HCEC 1CT (cell line): ENCODE results near the gene TBC1D22B.
"Not testable (repeated sequence)": the region's sequence is repeated elsewhere in the genome, so short reads cannot be mapped to it uniquely, and the experiment has no call there.

Experiments
- DNase-seq: peaks from one replicate; pipeline ENCODE4 v3.0.0-alpha.2; 2017

The TBC1D22B gene

DNA sequence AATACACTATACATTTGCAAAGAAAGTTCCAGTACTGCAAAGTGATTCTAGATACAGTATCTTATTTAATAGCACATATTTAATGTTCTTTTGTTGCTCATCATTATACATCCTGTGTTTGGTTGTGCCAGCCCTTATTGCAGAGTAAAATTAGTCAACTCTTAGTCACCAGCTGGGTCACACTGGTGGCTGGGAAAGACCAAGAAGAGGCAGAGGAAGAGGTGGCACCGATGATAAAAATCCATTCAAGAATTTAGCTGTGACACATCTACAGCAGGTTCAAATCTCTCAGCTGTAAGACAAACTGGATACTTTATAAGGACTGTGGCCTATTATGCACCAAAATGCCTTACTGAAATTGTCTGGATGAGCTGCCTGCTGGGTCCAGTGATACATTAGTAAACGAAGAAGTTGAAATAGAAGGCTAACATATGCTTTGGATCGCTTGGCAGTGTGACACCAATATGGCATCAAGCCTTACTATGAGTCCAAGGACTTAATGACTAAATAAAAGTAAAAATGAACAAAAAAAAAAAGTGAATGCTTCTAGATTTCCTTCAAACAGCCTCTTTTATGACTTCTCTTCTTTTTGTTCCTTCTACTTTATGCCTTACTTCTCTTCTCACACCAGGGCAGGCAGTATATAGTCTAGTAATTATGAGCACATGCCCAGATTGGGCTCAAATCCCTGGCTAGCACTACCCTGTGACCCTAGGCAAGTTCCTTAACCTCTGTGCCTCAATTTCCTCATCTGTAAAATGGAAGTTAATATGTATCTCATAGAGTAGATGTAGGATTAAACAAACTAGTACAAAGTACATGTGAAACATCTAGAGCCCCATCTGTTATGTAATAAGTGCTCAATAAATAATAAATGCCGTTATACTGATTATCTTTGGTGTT, 66.8 kb downstream of the TBC1D22B start:
- DNase-seq: peak; percentile 78

DNA sequence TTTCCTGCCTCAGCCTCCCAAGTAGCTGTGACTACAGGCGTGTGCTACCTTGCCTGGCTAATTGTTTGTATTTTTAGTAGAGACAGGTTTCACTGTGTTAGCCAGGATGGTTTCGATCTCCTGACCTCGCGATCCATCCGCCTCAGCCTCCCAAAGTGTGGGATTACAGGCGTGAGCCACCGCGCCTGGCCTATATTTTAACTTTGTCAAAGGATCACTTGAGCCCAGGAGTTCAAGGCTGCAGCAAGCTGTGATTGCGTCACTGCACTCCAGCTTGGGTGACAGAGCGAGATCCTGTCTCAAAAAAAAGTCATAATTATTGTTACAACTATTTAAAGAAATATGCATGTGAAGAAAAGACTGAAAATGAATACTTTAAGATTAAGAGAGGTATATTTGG, 72.8 kb downstream of the TBC1D22B start:
- not testable (repeated sequence) for DNase-seq

DNA sequence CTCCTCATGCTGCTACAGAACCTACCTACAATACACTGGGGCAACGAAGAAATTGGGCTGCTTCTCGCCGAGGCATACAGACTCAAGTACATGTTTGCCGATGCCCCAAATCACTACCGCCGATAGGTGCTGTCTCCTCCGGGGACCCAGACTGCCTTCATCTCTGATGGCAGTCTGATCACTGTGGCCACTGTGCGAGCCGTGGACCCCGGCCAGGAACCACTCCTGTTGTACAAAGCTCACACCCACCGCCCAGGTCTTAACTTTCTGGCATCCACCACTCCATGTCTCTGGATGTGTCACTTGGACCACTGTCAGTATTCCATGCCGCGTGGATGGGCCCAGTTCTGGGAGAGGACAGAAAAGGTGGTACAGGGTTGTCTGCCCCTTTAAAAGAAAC, 73.5 kb downstream of the TBC1D22B start:
- DNase-seq: no peak

DNA sequence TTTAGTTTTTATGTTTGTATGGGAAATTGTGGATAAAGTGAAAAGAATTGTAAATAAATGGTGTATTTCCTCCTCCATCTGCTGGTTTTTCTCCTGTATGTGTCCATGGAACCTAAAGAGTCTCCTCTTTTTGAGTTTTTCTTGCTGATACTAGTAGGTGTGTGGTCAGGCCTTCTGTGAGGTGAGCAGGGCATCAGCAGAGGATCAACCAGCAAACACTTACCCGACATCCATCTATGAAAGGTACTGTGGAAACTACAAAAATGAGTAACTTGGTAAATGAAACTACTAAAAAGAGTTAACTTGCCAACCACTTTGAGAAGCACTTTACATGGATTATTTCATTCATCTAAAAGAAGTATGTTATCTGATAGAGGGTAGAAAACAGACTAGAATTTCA, 75.3 kb downstream of the TBC1D22B start:
- no peak for DNase-seq

DNA sequence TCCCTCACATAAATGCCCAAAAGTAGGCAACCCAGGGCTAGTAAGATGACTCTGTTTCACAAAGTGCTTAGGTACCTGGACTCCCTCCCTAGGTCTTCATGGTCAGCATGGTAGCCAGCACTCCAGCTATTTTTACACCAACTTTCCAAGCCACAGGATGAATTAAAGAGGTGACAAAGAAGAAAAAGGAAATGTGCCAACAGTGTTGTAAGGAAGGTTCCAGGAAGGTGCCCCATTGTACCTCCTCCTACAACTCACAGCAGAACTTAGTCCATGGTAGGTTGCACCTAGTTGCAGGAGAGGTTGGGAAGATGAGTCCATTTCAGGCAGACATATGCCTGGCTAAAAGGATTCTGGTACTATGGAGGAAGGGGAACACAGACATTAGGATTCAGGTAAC, 76.5 kb downstream of the TBC1D22B start:
- no peak for DNase-seq

DNA sequence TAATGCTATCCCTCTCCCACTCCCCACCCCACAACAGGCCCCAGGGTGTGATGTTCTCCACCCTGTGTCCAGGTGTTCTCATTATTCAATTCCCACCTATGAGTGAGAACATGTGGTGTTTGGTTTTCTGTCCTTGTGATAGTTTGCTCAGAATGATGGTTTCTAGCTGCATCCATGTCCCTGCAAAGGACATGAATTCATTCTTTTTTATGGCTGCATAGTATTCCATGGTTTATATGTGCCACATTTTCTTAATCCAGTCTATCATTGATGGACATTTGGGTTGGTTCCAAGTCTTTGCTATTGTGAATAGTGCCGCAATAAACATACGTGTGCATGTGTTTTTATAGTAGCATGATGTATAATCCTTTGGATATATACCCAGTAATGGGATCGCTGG, 80.7 kb downstream of the TBC1D22B start:
- not testable (repeated sequence) for DNase-seq

DNA sequence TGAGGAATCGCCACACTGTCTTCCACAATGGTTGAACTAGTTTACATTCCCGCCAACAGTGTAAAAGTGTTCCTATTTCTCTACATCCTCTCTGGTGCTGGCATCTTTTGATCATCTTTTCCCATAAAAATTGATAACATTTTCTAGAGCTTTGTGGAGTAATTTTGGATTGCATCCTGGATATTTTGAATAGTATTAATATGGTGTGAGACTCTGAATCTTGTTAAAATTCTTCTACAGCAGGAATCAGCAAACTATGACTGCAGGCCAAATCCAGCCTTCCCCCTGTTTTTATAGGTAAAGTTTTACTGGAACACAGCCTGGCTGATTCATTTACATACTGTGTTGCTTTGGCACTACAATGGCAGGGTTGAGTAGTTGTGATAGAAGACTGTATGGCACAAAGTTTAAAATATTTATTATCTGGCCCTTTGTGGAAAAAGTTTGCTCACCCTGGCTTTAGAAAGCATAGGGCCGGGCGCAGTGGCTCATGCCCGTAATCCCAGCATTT, 81.2 kb downstream of the TBC1D22B start:
- no peak for DNase-seq

DNA sequence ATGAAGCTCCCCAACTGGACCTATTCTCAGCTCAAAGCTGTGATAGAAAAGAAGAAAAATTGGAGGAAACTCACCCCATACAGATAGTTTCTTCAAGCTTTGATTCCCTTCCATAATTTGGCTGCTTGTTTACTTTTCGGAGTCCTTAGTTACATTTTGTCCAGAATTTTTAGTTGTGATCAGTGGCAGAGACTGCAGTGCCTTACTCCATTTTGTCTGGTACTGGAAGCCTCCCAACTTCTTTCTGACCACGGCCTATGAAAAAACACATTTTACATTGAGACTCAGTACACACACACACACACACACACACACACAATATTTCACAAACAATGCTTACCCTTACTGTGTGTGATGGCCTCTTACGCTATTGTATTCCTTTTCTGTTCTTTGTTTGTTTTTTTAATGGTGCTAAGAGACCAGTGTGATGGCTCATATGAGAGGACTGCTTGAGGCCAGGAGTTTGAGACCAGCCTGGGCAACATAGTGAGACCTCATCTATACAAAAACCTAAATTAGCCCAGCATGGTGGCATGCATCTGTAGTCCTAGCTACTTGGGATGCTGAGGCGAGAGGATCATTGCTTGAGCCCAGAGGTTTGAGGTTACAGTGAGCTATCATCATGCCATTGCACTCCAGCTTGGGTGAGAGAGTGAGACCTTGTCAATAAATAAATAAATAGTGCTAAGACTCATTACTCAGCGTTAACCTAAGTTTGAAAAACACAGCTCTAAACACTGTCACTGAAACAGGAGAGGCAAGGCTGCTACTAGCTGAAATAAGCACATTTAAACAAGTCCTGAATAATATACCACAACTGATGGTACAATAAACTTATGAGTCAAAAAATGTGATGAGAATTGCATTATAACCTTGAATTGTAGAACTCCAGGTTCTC, 82.4 kb downstream of the TBC1D22B start:
- peak; percentile 26 for DNase-seq

DNA sequence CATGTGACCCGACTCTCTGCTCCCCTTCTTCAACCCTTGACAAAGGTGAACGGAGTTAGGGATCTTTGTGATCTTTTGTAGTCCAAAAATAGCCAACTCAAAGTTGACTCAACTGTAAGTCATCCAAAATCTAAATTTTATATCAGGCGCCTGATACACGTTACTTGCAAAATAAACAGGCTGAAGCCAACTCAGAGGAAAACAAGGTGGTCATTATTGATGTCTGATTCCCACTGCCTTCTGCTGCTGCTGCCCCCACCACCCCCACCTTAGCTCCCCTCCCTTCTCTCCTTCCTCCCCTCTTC, 83.0 kb downstream of the TBC1D22B start:
- DNase-seq: peak; percentile 73

DNA sequence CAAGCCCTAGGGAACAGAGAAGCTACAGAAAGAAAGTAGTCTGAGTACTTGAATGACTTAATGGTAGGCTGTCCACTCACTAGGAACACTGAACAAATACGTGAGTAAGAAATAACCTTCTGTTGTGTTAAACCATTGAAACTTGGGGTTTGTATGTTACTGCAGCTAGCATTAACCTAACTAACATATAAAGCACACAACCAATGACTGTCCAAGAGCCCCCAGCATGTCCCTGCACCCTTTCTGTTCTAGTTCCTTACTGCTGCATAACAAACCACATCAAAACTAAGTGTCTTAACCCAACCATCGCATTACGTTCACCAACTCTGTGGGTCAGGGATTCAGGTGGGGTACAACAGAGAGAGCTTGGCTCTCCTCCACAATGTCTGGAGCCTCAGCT, 85.7 kb downstream of the TBC1D22B start:
- DNase-seq: no peak

DNA sequence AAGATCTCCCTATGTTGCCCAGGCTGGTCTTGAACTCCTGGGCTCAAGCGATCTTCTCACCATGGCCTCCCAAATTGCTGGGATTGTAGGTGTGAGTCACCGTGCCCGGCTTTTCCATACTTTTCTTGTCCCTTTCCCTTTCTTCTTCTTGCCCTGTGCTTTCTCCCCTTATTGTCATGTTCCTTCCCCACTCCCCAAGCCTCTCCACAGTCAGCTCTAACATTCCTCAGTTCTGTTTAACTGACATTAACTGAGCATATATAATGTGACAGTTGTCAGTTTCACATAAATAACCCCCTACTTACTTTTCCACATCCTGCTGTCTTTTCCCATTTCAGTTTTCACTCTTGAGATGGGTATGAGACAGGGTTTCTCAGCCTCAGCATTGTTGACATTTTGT, 86.7 kb downstream of the TBC1D22B start:
- no peak for DNase-seq

DNA sequence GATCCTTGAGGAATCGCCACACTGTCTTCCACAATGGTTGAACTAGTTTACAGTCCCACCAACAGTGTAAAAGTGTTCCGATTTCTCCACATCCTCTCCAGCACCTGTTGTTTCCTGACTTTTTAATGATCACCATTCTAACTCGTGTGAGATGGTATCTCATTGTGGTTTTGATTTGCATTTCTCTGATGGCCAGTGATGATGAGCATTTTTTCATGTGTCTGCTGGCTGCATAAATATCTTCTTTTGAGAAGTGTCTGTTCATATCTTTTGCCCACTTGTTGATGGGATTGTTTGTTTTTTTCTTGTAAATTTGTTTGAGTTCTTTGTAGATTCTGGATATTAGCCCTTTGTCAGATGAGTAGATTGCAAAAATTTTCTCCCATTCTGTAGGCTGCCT, 88.2 kb downstream of the TBC1D22B start:
- not testable (repeated sequence) for DNase-seq

DNA sequence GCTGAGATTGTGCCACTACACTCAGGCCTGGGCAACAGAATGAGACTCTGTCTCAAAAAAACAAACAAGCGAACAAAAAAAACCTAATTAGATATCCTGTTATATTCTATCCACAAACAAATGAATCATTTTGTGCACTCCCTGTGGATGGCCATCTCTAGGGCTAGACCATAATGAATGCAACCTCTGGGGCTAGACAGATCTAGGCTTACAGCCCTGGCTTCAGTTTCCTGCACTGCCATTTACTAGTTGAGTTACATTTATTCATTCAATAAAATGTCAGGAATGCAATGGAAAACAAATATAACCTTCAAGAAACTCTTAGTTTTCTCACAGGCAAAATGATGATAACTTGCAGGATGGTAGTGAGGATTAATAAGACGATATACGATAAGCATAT, 89.6 kb downstream of the TBC1D22B start:
- DNase-seq: no peak

DNA sequence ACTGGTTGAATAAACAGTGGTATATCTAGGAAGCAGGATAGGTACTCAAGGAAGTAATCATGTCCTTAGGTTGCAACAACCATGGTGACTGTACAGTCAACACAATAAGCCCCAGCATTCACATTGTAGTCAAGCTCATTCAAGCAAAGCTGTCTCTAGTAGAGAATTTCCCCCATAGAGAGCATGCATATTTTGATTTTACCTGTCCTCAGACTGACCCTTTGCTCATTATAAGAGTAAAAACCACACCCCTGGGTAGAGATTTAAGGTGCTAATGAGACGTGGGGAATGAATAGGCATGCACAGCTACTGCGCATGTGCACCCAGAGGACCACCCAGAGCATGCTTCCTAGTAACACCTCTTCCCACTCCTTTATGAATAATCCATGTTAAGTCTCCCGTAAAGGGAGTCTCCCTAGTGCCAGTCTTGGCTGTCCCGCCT, 90.1 kb downstream of the TBC1D22B start:
- DNase-seq: no peak

DNA sequence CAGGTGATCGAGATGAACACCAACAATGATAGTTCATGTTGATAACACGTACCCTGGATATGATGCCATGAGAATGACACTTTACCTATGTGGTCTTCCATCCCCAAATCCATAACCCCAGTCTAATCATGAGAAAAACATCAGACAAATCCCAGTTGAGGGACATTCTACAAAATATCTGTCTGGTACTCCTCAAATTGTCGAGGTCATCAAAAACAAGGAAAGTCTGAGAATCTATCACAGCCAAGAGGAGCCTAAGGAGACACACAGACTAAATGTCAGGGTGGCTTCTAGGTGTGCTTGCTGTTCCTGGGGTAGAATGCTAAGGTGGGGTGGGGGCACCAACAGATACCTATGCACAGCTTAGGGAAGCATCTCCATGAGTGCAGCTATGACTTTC, 93.5 kb downstream of the TBC1D22B start:
- no peak for DNase-seq

DNA sequence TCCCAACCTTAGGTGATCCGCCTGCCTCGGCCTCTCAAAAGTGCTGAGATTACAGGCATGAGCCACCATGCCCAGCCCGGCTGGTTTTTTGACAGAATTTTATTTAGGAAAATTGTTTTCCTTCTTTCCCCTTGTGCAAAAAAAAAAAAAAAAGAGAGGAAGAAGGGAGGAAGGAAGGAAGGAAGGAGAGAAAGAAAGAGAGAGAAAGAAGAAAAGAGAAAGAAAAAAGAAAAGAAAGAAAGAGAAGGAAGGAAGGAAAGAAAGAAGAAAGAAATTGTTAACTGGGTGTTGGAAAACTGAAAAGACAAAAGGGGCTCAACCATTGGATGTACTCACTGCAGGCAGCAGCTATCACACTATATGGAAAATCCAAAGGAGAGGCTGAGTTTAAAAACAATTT, 94.8 kb downstream of the TBC1D22B start:
- DNase-seq: no peak

DNA sequence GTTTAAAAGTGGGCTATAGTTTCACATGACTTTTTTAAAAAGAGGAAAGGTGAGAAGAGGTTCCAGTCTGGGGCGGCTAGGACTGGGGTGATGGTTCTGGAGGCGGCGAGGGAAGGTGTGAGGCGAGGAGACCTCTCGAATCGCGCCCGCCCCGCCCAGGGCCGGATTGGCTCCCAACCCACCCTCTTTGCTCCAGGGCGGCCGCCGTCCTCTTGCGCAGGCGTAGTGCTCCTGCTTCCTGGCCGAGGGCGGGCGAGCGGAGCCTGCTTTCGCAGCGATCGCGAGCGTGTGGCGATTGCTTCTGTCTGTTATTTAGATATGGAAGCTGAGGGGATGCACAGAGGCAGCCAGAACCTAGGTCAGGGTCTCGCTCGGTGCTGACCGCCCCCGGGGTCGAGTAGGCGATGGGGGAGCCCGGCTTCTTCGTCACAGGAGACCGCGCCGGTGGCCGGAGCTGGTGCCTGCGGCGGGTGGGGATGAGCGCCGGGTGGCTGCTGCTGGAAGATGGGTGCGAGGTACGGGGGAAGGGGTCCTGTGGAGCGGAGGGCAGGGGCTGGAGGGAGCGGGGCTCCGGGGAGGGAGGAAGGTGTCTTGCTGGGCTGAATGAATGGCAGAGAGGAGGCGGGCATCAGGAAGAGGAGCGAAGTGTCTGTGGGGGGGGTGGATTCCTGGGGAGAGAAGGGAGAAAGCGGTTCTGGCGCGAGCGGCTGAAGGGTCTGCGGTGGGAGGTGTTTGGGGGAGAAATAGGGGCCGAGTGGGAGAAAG, 96.4 kb downstream of the TBC1D22B start, which contains the start of gene RNF8:
Gene RNF8, plus strand, starts transcription at position 223 of the 765 bp plus-strand sequence. Its CDS starts 182 bp downstream, at position 405.
- peak; percentile 83 for DNase-seq

DNA sequence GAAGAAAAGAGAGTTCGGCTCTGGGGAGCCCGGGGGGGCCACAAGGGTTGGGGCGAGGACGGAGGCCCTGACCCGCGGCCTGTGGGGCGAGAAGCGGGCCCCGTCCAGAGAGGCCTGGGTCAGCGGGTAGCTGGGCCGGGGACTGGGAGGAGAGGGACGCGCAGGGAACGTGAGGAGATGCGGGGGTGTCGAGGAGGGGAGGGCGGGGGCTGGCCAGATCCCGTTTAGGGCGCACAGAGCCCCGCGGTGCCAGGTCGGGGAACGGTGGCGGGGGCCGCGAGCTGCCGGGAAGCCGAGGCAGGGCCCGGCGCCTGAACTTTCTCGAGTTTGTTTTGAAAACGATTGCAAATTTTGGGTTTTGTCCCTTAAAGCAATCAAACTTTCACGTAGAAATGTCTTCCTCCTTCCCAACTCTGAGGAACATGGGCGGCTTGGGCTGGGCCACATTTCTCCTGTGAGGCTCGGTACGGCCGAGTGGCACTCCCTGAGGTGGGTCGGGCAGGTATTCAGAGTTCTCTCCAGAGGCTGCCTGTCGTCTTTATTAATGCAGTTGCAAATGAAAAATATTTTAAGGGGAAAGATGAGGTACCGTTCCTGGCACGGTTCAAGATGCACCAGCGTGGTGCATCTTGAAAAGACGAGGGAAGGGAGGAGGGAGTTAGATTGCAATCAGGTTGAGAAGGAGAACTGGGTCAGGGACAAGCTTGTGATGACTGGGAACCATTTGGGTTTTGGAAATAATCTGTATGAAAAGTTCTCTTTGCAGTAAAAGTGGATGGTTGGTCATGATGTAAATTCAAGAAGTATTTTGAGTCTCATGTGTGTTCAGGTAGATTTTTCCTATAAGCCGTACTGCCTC, 97.2 kb downstream of the TBC1D22B start:
- DNase-seq: peak; percentile 22

DNA sequence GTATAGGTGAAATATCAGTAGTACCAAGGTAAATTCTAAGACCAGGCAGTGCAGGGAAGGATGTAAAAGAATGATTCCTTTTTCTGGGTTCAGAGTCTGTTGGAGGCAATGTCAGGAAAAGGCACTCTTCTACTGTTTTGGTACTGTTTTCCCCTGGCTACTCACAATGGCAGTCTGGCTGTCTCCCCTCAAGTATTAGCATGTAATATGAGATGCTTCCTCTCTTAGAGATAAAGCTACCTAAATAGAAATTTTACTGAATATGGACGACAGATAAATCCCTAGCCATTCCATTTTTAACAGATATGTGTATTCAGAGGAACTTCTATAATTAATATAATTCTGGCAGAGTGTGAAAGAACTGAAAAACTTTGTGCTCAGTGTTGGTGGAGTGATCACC, 99.7 kb downstream of the TBC1D22B start:
- DNase-seq: no peak

DNA sequence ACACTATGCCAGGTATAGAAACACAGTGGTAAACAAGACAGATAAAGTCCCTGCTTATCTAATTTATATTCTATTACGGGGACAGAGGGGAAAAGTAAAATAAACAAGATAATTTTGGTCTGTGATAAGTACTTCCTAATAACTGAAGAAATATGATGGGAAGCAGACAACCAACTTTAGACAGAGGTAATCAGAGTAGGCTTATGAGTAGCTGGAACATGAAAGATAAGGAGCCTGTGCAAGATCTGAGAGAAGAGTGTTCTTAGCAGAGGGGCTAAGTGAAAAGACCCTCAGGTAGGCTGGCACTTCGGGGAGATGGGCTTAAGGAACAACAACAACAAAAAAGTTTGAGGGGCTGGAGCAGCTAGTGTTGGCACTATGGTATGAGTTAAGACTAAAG, 100.3 kb downstream of the TBC1D22B start:
- no peak for DNase-seq

DNA sequence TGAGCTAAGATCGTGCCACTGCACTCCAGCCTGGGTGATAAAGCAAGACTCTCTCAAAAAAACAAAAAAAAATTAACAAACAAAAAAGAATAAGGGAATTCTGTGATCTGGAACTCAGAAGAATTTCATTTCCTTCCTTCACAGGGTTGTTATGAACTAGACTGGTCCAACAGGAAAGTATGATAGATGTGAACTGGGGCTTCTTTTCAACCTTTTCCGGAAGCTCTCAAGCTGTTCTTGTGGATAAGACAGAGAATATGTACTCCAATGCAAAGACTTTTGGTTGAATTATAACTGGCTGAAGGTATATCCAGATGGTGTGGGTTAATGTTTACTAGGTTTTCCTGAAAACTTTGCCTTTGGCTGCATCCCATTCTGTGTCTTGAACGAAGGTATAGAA, 101.5 kb downstream of the TBC1D22B start:
- DNase-seq: no peak
